ENCODE measurements around the gene AKT1. TPM values are rescaled to one million over a fixed set of nuclear protein-coding genes. Genes with fewer than 3 reads are reported as not detected.

The AKT1 gene
- total and polyA plus RNA-seq, 2 of the 4 experiments (the other 2 are of a cell fraction) = 193 to 221 TPM

DNA sequence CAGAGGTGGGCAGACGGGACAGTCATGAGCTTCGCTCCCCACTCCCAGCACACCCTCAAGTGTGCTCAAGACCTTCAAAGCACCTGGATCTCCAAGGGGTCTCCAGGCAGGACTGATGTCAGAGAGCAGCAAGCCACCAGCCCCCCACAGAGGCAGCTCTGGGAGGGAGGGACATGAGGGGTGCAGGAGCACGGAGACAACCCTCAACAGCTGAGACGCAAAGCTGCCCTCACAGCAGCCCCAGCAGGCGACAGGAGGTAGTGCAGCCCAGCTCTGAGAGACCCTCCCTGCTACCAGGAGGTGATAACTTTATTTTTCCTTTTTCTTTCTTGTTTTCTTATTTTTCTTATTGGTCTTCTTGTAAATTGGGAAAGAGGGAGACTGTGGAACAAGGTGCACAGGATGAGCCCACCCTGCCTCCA lies 24.7 kb downstream of the AKT1 start:
- dilution Hi-C loops (cut with HindIII; ENCODE audit: low sequenced_read_pairs, unreplicated experiment) (no loop called here), in situ Hi-C loops (cut with MboI; ENCODE audit: low sequenced_read_pairs) (no loop called here)
- CTCF ChIA-PET = interaction anchor here (1.2 to 1.6 kb wide), 2 partner anchors 18 to 56 kb away, joined by 4 to 5 read pairs; partner anchors contain the start of gene SIVA1

More for the DNA sequence above, 24.7 kb downstream of the AKT1 start:
- POLR2A ChIA-PET (ENCODE audit: unreplicated experiment) = no interaction called here
- intact Hi-C loops (cut with micrococcal nuclease) = no loop called here
- WGBS, 2 experiments (ENCODE audit: extremely low coverage in 2 of 2, insufficient read length in 1 of 2) = no CpG with 5 or more reads among the region's 5 CpGs
- H3K4ac ChIP-seq (ENCODE audit: low read depth, low read length) = no peak overlapping the region
- H3K4me2 ChIP-seq (ENCODE audit: low read depth, low read length) = no peak overlapping the region
- H3K18ac ChIP-seq (ENCODE audit: low read depth, low read length) = no peak overlapping the region
- no peak overlapping the region for H2AK5ac ChIP-seq (ENCODE audit: low read depth, low read length)
- peaks cover 5% of the 10 kb centered on the region for H3K4me1 ChIP-seq (ENCODE audit: control insufficient read depth, insufficient read depth, low read length)
- H3K4me3 ChIP-seq (ENCODE audit: insufficient read depth, low read depth, low read length) = no peak overlapping the region
- peaks cover 22% of the 10 kb centered on the region for H4K20me1 ChIP-seq (ENCODE audit: insufficient read depth, low read length)
- no peaks in the 10 kb centered on the region for H3K9me1 ChIP-seq (ENCODE audit: insufficient read depth, low read length)
- H2AFZ ChIP-seq (replicated peaks; ENCODE audit: low read length, poor library complexity) = no peak overlapping the region
- H3K79me1 ChIP-seq (ENCODE audit: low read depth in 1 of 2, low read length in 2 of 2) = peaks cover 0 to 18% of the 10 kb centered on the region in 2 experiments; a peak in 1 of 4 replicates
- H2BK120ac ChIP-seq (ENCODE audit: low read depth, low read length) = no peak overlapping the region
- no peak overlapping the region for H4K8ac ChIP-seq (ENCODE audit: low read depth in 2 of 2, low read length in 2 of 2)
- no peak for DNase-seq
- H2BK15ac ChIP-seq (ENCODE audit: low read depth, low read length) = no peak overlapping the region
- no peak overlapping the region for H4K91ac ChIP-seq (ENCODE audit: insufficient read depth, low read depth, low read length)
- no peaks in the 10 kb centered on the region for H3K27me3 ChIP-seq (ENCODE audit: control insufficient read depth, insufficient read depth, low read length)
- H3K56ac ChIP-seq (ENCODE audit: extremely low read depth, insufficient read depth, low read length) = no peak overlapping the region
- H2BK20ac ChIP-seq (ENCODE audit: low read depth, low read length) = no peak overlapping the region
- no TSS peak for BruUV-seq (replicated peaks)
- no peak overlapping the region for H3K23ac ChIP-seq (ENCODE audit: low read depth, low read length)
- no peak overlapping the region for H3K27ac ChIP-seq (ENCODE audit: insufficient read depth, low read length)
- peaks cover 50% of the 10 kb centered on the region for H3K36me3 ChIP-seq (ENCODE audit: control insufficient read depth, insufficient read depth, low read length)
- TF ChIP-seq, protein P1, sequence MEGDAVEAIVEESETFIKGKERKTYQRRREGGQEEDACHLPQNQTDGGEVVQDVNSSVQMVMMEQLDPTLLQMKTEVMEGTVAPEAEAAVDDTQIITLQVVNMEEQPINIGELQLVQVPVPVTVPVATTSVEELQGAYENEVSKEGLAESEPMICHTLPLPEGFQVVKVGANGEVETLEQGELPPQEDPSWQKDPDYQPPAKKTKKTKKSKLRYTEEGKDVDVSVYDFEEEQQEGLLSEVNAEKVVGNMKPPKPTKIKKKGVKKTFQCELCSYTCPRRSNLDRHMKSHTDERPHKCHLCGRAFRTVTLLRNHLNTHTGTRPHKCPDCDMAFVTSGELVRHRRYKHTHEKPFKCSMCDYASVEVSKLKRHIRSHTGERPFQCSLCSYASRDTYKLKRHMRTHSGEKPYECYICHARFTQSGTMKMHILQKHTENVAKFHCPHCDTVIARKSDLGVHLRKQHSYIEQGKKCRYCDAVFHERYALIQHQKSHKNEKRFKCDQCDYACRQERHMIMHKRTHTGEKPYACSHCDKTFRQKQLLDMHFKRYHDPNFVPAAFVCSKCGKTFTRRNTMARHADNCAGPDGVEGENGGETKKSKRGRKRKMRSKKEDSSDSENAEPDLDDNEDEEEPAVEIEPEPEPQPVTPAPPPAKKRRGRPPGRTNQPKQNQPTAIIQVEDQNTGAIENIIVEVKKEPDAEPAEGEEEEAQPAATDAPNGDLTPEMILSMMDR (conservative IDR thresholded peaks at IDR 0.05; ENCODE audit: low read depth, low read length) = peak; percentile 45
- no peak for TF ChIP-seq POLR2A (IDR thresholded peaks at IDR 0.05; ENCODE audit: low read depth, low read length)
- H3K9me3 ChIP-seq (ENCODE audit: control insufficient read depth, insufficient read depth, low read length) = no peaks in the 10 kb centered on the region; the same call in 1 of the 2 replicates
- no peak for ATAC-seq (ENCODE audit: low read depth)
- H3K14ac ChIP-seq (replicated peaks; ENCODE audit: low read depth, low read length) = no peak overlapping the region
- H2BK5ac ChIP-seq (ENCODE audit: low read depth, low read length, poor library complexity, severe bottlenecking) = no peak overlapping the region
- no peak overlapping the region for H4K5ac ChIP-seq (ENCODE audit: low read depth, low read length)
- H2AK9ac ChIP-seq (replicated peaks; ENCODE audit: low read depth, low read length, poor library complexity) = no peak overlapping the region
- no peak overlapping the region for H3K9ac ChIP-seq (ENCODE audit: low read depth, low read length)
